HCT116 (cell line): ENCODE data around the gene TBC1D17. TPM values are rescaled to one million over a fixed set of nuclear protein-coding genes. Genes with fewer than 3 reads are reported as not detected.

Experiments
- ATAC-seq: fragments of 200-7000 bp; cut with Tn5 transposase; 2 replicates; pipeline ENCODE4 v1.9.1; 2020; ENCODE audit warnings: mild to moderate bottlenecking, moderate library complexity
- BruUV-seq: library from RNA; stranded (reverse); fragments of 400-500 nt; replicated peaks from 2 replicates; lab custom pipeline; 2021; lab: Mats Ljungman, UMichigan
- CTCF ChIA-PET: fragments of 300-600 bp; sonication (Branson Sonifier 250); formaldehyde crosslinking; loops from one replicate; lab custom pipeline; 2021; ENCODE audit warnings: antibody characterized with exemption; lab: Charles Lee
- POLR2A ChIA-PET: fragments of 300-600, 350-600 bp; sonication (Branson Sonifier 250); formaldehyde crosslinking; loops from one replicate; lab custom pipeline; 2021; ENCODE audit warnings: antibody characterized with exemption; lab: Charles Lee
- RAD21 ChIA-PET, 2 experiments: fragments of 300-600 bp; sonication (Branson Sonifier 250); formaldehyde crosslinking; loops; one replicate each; lab custom pipeline; 2023; ENCODE audit warnings: low total read pairs in 2 of 2; ENCODE audit not compliant: uncharacterized antibody in 2 of 2, unreplicated experiment in 2 of 2, low non-redundant PET in 1 of 2; lab: Charles Lee
- DNase-seq: peaks from one replicate; pipeline ENCODE4 v3.0.0-alpha.2; 2010; ENCODE audit warnings: low read depth, low spot score
- H2AFZ ChIP-seq: fragments of 200-600 bp; shearing (Covaris generic), sonication (generic); 2 replicates; pipeline ENCODE4 v1.6.1; 2017; ENCODE audit warnings: low read depth, mixed run types, mixed read lengths, antibody characterized with exemption, low read length; ENCODE audit not compliant: poor library complexity, severe bottlenecking
- H3K27ac ChIP-seq: 2 replicates; pipeline ENCODE4 v1.5.1; 2012; ENCODE audit warnings: low read depth, low read length
- H3K27me3 ChIP-seq: fragments of 200-600 bp; sonication (generic); 2 replicates; pipeline ENCODE4 v1.6.1; 2016; ENCODE audit warnings: mixed run types, low read length, mixed read lengths; ENCODE audit not compliant: insufficient read depth
- H3K36me3 ChIP-seq, 2 experiments: fragments of 200-500 bp in 1 of 2; fragments of 200-600 bp in 1 of 2; sonication (Bioruptor generic) in 1 of 2; sonication (generic) in 1 of 2; 2 replicates each; pipeline versions ENCODE4 v1.5.1 to v1.6.1; 2014 to 2016; ENCODE audit warnings: low read length in 2 of 2, inconsistent platforms in 1 of 2, mixed read lengths in 1 of 2, mixed run types in 1 of 2; ENCODE audit not compliant: insufficient read depth in 2 of 2, control insufficient read depth in 1 of 2
- H3K4me1 ChIP-seq, 2 experiments: fragments of 200-600 bp in 1 of 2; sonication (generic) in 1 of 2; 2 replicates each; pipeline versions ENCODE4 v1.5.1 to v1.6.1; 2012 to 2017; ENCODE audit warnings: low read length in 2 of 2, inconsistent platforms in 1 of 2, mild to moderate bottlenecking in 1 of 2, mixed read lengths in 1 of 2, mixed run types in 1 of 2, moderate library complexity in 1 of 2; ENCODE audit not compliant: insufficient read depth in 2 of 2, control insufficient read depth in 1 of 2
- H3K4me2 ChIP-seq: fragments of 200-600 bp; sonication (generic); 2 replicates; pipeline ENCODE4 v1.6.1; 2017; ENCODE audit warnings: mixed run types, low read length, mixed read lengths
- H3K4me3 ChIP-seq, 2 experiments: fragments of 200-600 bp in 1 of 2; sonication (generic) in 1 of 2; replicated peaks in 1 of 2; 2 replicates each; pipeline ENCODE4 v1.5.1; 2011 to 2016; ENCODE audit warnings: low read length in 2 of 2, control low read depth in 1 of 2, low read depth in 1 of 2, mild to moderate bottlenecking in 1 of 2, mixed read lengths in 1 of 2, mixed run types in 1 of 2
- H3K79me2 ChIP-seq: fragments of 200-600 bp; sonication (generic); 2 replicates; pipeline ENCODE4 v1.6.1; 2017; ENCODE audit warnings: mild to moderate bottlenecking, mixed run types, low read length, moderate library complexity, mixed read lengths; ENCODE audit not compliant: insufficient read depth
- H3K9ac ChIP-seq: fragments of 200-600 bp; sonication (generic); 2 replicates; pipeline ENCODE4 v1.6.1; 2016; ENCODE audit warnings: low read length, mixed read lengths
- H3K9me2 ChIP-seq: fragments of 200-600 bp; sonication (generic), shearing (Covaris generic); 2 replicates; pipeline ENCODE4 v1.6.1; 2017; ENCODE audit warnings: mixed run types, mild to moderate bottlenecking, moderate library complexity; ENCODE audit not compliant: insufficient read depth
- H3K9me3 ChIP-seq, 2 experiments: fragments of 200-500 bp in 1 of 2; fragments of 200-600 bp in 1 of 2; sonication (Bioruptor generic) in 1 of 2; sonication (generic) in 1 of 2; 2 replicates each; pipeline ENCODE4 v1.6.1; 2014 to 2017; ENCODE audit warnings: low read length in 2 of 2, mixed read lengths in 2 of 2, inconsistent platforms in 1 of 2, low read depth in 1 of 2, mild to moderate bottlenecking in 1 of 2, mixed run types in 1 of 2, moderate library complexity in 1 of 2; ENCODE audit not compliant: control insufficient read depth in 1 of 2, insufficient read depth in 1 of 2
- H4K20me1 ChIP-seq: fragments of 200-600 bp; sonication (generic), shearing (Covaris generic); 2 replicates; pipeline ENCODE4 v1.6.1; 2017; ENCODE audit warnings: mixed run types, mild to moderate bottlenecking, moderate library complexity; ENCODE audit not compliant: insufficient read depth
- CTCF ChIP-seq, 3 experiments: fragments of 200-600 bp in 1 of 3; sonication (generic) in 1 of 3; IDR thresholded peaks in 2 of 3; conservative IDR thresholded peaks in 1 of 3; 2 replicates each; pipeline ENCODE4 v1.5.1; 2012 to 2017; ENCODE audit warnings: low read depth in 2 of 3, low read length in 2 of 3, antibody characterized with exemption in 1 of 3, borderline replicate concordance in 1 of 3, control low read depth in 1 of 3, mild to moderate bottlenecking in 1 of 3, mixed read lengths in 1 of 3, mixed run types in 1 of 3, moderate library complexity in 1 of 3; ENCODE audit not compliant: insufficient read depth in 1 of 3
- JUND ChIP-seq: IDR thresholded peaks from 2 replicates; pipeline ENCODE4 v1.6.1; 2012
- POLR2A ChIP-seq: IDR thresholded peaks from 2 replicates; pipeline ENCODE4 v1.7.0; 2011; ENCODE audit warnings: borderline replicate concordance; ENCODE audit not compliant: insufficient read depth, insufficient read length; ENCODE audit errors: extremely low read depth
- SRF ChIP-seq: IDR thresholded peaks from 2 replicates; pipeline ENCODE4 v1.6.1; 2012; ENCODE audit warnings: low read depth
- TCF7L2 ChIP-seq: IDR thresholded peaks from 2 replicates; pipeline ENCODE4 v1.7.0; 2011; ENCODE audit warnings: borderline replicate concordance, inconsistent platforms; ENCODE audit not compliant: insufficient read depth, insufficient read length; ENCODE audit errors: extremely low read depth
- ZBTB33 ChIP-seq: IDR thresholded peaks from 2 replicates; pipeline ENCODE4 v1.6.1; 2011; ENCODE audit warnings: mild to moderate bottlenecking, low read length, moderate library complexity; ENCODE audit not compliant: insufficient replicate concordance; ENCODE audit errors: extremely low read depth
- intact Hi-C: fragments of 100-400 bp; cut with micrococcal nuclease; formaldehyde crosslinking; loops from 2 replicates; pipeline ENCODE4 v1.10.0; 2022
- total RNA-seq: library from RNA; stranded (reverse); gene quantifications from one replicate; pipeline ENCODE4 v1.2.1, GENCODE V29; 2021; ENCODE audit not compliant: unreplicated experiment

Gene TBC1D17
- total RNA-seq, 1 experiment from 2014 or later, result 32.9 TPM

GRCh38 chr19:49913720-49914119 lies 36.2 kb downstream of the TBC1D17 start (continued):
- TF ChIP-seq ZBTB33, result no peak
- no peak for TF ChIP-seq SRF
- TF ChIP-seq TCF7L2, result no peak
- TF ChIP-seq CTCF (IDR thresholded peaks at IDR 0.05 in 2 of 3, conservative IDR thresholded peaks at IDR 0.05 in 1 of 3; ENCODE audit: borderline replicate concordance in 1 of 3, insufficient read depth in 1 of 3, low read depth in 2 of 3, low read length in 2 of 3), result no peak

- Histone ChIP-seq H3K9me3 (no peaks in the 10 kb centered on the region), H3K36me3 (peaks cover 38 to 45% of the 10 kb centered on the region in 2 experiments), H2AFZ (no peak overlapping the region), H4K20me1 (no peaks in the 10 kb centered on the region), H3K4me1 (no peaks in the 10 kb centered on the region), H3K9me2 (no peaks in the 10 kb centered on the region), H3K27ac (no peak overlapping the region), H3K4me2 (no peak overlapping the region), H3K27me3 (no peaks in the 10 kb centered on the region), H3K79me2 (peaks cover 95% of the 10 kb centered on the region), H3K9ac (no peak overlapping the region), H3K4me3 (no peak overlapping the region)
- ATAC-seq, result peak; percentile 32; the same call in 1 of the 2 replicates
- no peak for DNase-seq
- no TSS peak for BruUV-seq
- TF ChIP-seq JUND, result no peak
- TF ChIP-seq CTCF (IDR thresholded peaks at IDR 0.05 in 2 of 3, conservative IDR thresholded peaks at IDR 0.05 in 1 of 3; ENCODE audit: borderline replicate concordance in 1 of 3, insufficient read depth in 1 of 3, low read depth in 2 of 3, low read length in 2 of 3), result peak in 2 of 3 experiments; percentile 46; a peak in 4 of 6 replicates
- no peak for TF ChIP-seq POLR2A
- CTCF ChIA-PET, result interaction anchor here (1.2 kb wide), 1 partner anchor 13 kb away, joined by 3 read pairs; the partner anchor contains the start of gene ATF5
- RAD21 ChIA-PET, result no interaction called here
- POLR2A ChIA-PET, result no interaction called here
- intact Hi-C loops, result no loop called here
These were observed 37.8 kb downstream of the TBC1D17 start for GRCh38 chr19:49915271-49915670.
